GM12801 (cell line): ENCODE measurements around the gene MIPOL1.

Source experiments
- TF ChIP-seq, protein P1 (sequence below): IDR thresholded peaks from one replicate; pipeline ENCODE4 v1.5.1; 2011; ENCODE audit warnings: control low read depth; ENCODE audit not compliant: insufficient read length; ENCODE audit errors: extremely low read depth

The MIPOL1 gene

DNA sequence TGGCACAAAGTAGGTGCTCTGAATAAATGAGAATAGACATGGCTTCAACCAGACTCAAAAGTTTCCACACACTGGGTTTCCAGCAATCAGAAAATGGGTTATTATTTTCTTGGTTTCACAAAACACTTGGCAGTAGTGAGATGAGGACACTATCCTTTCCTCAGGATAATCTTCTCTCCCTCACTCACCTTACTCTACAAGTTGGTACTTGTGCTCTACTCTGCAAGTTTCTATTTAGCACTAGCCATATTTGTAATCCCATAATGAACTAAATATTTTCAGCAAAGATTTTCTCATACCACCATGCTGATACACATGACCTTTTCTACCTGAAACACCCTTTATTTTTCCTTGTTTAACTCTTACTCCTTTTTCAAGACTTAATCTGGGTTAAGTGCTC, 259.6 kb downstream of the MIPOL1 start:
- TF ChIP-seq, protein P1, sequence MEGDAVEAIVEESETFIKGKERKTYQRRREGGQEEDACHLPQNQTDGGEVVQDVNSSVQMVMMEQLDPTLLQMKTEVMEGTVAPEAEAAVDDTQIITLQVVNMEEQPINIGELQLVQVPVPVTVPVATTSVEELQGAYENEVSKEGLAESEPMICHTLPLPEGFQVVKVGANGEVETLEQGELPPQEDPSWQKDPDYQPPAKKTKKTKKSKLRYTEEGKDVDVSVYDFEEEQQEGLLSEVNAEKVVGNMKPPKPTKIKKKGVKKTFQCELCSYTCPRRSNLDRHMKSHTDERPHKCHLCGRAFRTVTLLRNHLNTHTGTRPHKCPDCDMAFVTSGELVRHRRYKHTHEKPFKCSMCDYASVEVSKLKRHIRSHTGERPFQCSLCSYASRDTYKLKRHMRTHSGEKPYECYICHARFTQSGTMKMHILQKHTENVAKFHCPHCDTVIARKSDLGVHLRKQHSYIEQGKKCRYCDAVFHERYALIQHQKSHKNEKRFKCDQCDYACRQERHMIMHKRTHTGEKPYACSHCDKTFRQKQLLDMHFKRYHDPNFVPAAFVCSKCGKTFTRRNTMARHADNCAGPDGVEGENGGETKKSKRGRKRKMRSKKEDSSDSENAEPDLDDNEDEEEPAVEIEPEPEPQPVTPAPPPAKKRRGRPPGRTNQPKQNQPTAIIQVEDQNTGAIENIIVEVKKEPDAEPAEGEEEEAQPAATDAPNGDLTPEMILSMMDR: no peak

DNA sequence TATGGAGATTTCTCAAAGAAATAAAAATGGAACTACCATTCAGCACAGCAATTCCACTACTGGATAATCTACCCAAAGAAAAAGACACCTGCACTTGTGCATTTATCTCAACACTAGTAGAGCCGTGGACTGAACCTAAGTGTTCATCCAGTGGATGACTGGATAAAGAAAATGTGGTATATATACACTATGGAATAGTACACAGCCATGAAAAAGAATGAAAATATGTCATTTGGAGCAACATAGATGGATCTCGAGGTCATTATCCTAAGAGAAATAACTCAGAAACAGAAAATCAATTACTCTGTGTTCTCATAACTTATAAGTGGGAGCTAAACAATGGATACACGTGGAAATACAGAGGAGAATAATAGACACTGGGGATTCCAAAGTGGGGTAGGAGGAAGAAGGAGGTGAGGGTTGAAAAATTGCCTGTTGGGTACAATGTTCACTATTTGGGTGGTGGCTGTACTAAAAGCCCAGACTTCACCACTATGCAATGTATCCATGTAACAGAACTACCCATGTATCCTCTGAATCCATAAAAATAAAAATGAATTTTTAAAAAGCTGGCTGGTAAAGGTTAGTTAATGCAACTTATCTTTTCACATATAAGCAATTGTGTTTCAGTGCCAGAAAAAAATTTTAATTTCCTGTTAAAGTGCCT, 266.6 kb downstream of the MIPOL1 start:
- TF ChIP-seq, protein P1: no peak

DNA sequence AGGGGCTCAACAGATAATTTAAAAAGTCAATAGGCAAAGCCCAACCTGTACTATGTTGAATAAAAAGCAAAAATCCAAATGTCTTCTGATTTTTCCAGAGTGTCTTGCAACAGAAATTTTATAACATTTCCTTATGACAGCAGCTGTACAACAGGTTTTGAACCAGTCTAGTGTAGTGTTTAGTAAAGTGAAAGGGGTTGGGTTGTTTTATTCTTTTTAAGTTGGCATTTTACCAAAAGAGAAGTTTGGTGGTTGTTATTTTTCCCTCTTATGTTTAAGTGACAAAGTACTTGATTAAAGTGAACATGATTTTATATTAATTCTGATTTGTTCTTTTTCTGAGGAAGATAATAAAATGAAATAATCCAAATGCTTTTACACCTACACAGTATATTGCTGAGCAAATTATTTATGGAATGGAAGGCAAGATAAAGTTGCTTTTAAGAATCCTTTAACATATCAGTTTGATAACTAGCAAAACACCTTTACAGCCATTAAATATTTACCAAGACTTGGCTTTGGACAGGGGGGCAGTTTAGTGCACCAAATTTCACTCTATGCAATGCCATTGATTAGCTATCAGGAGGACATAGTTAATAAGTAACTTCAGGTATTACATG, 268.4 kb downstream of the MIPOL1 start:
- TF ChIP-seq, protein P1: no peak

DNA sequence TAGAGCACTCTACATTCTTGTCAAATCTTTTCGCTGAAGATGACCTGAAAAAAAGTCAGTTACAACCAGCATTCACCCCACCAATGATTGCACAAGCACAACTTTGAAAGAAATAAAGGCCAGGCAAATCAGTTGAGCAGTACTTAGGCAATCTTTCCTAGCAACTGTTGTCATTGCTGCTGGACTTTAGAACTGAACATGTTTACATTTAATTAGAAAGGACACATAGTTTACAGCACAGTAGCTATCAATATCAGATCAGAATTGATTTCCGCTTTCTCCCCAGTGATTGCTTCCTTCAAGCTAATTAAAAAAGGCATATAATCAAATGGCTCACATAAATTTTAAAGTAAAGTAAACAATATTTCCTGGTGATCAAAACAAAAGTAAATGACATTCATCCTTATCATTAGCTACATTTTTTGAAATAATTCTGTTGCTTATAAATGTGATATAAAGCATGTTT, 268.9 kb downstream of the MIPOL1 start:
- TF ChIP-seq, protein P1: no peak

DNA sequence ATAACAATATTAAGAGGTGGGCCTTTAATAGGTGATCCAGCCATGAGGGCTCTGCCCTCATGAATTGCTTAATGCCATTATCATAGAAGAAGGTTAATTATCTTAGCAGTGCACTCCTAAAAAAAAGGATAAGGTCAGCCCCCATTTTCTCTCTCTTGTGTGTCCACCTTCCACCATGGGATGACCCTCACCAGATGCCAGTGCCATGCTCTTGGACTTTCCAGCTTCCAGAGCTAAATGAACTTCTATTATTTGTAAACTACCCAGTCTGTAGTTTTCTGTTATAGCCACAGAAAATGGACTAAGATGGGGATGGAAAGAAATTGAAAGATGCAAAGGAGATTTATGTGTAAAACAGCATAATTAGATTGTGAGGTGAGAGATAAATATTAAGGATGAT, 271.9 kb downstream of the MIPOL1 start:
- TF ChIP-seq, protein P1: no peak

DNA sequence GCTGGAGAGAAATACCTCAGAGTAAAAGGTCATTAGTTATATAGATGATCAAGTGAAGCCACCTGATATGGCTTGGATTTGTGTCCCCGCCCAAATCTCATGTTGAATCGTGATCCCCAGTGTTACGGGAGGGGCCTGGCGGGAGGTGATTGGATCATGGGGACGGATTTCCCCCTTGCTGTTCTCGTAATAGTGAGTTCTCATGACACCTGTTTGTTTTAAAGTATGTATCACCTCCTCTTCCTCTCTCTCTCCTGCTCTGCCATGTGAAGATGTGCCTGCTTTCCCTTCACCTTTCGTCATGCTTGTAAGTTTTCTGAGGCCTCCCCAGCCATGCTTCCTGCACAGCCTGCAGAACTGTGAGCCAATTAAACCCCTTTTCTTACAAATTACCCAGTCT, 272.5 kb downstream of the MIPOL1 start:
- TF ChIP-seq, protein P1: no peak

DNA sequence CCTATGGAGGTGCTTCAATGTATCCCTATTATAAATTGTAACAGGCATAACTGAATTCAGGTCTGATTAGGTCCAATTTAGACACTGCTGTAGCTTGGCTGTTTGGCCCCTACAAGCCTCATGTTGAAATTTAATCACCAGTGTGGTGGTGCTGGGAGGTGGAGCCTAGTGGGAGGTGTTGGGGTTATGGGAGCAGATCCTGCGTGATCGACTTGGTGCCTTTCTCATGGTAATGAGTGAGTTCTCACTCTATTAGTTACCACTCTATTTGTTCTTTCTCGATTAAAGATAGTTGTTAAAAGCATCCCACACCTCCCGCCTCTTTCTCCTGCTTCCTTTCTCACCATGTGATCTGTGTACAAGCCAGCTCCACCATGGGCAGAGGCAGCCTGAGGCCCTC, 275.2 kb downstream of the MIPOL1 start:
- TF ChIP-seq, protein P1: no peak
